ENCODE measurements around the gene AAK1.

AAK1 gene

DNA sequence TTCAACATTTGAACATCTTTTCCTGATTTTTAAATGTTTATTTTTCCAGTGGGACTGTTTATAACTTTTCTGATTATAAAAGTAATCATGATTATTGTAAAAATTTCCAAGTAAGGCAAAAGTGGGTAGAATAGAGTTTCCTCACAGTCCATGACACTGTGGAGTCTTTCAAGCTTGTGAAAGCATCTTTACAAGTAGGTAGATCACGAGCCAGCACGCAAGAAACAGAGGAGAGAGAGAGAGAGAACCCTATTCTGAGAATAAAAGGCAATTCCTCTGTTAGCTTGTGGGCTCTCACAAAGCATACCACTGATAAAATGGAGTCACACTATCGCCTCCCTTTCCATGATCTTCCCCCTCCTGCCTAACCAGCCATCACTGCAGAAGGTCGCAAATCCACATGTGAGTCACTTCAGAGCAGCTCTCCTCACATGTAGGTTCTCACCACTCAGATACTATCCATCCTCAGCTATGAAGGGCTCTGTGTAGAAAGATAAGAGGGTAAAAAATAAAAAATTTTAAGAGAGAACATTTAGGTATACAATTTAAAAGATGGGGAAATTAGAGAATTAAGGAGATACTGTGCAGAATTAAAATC, 40.3 kb downstream of the AAK1 start:
- DNase-seq (ENCODE audit: low read depth in 2 of 2, low spot score in 1 of 2), result no peak

DNA sequence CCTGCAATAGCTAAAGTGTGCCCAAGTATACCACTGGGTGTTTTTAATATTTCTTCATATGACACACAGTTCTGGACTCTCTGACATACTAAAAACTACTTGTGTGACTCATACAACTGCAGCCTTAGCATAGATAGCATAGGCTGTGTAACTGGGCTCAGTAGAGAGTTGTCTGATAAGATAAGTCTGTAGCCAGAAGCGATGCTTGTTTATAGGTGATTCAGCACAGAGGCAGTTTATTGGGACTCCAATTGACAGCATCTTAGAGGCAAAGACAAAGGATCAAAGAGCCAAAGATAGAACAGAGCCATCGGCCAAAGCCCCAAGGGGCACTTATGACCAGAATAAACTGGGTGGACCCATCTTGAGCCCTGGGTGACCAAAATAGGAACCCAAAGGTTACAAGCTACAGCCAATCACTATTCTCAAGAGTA, 42.3 kb downstream of the AAK1 start:
- DNase-seq (ENCODE audit: low read depth in 2 of 2, low spot score in 1 of 2), result no peak

DNA sequence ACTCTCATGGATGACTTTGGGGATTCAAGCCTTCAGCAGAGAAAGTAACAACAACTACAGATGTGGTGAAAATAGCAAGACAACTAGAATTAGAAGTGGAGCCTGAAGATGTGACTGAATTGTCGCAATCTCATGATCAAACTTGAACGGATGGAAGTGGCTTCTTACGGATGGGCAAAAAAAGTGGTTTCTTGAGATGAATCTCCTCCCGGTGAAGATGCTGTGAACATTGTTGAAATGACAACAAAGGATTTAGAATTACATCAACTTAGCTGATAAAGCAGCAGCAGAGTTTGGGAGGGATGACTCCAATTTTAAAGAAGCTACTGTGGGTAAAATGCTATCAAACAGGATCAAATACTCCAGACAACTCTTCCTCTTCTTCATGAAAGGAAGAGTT, 43.1 kb downstream of the AAK1 start:
- DNase-seq (ENCODE audit: low read depth in 2 of 2, low spot score in 1 of 2), result no peak

DNA sequence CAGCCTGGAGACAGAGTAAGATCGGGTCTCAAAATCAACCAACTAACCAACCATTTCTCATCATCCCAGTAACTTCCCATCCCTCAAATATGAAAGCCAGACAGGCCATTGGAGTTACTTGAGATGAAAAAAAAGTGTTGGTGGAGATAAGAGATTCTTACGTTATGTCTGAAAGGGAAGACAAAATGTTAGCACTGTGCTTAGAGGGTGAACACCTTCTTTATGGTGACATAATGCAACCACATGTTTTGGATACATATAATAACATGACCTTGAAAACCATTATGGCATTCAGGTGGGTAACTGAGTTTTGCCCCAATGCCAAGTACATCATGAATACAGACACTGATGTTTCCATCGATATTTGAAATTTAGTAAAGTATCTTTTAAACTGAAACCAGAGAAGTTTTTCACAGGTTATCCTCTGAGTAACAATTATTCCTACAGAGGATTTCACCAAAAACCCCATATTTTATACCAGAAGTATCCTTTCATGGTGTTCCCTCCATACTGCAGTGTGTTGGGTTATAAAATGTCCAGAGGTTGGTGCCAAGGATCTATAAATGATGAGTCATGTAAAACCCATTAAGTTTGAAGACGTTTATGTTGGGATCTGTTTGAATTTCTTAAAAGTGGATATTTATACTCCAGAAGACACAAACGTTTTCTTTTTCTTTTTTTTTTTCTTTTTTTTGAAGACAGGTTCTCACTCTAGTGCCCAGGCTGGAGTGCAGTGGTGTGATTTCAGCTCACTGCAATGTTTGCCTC, 45.5 kb downstream of the AAK1 start:
- no peak for DNase-seq (ENCODE audit: low read depth in 2 of 2, low spot score in 1 of 2)

DNA sequence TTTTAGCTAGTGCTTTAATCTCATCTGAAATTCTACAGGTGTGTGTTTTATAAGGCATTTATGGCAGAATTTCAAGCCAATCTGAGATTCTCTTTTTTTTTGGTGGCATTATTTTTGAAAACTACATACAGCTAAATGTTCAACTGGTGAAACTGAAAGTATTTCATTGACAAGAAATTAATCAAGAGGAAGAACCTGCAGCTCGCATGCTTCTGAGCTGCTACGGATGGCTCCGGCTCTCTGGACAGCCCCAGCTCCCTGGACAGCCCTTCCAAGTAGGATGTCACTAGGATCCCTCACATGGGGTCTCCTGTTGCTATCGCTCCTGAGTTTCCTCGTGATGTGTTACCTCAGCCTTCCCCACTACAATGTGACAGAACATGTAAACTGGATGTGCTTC, 46.4 kb downstream of the AAK1 start:
- no peak for DNase-seq (ENCODE audit: low read depth in 2 of 2, low spot score in 1 of 2)

DNA sequence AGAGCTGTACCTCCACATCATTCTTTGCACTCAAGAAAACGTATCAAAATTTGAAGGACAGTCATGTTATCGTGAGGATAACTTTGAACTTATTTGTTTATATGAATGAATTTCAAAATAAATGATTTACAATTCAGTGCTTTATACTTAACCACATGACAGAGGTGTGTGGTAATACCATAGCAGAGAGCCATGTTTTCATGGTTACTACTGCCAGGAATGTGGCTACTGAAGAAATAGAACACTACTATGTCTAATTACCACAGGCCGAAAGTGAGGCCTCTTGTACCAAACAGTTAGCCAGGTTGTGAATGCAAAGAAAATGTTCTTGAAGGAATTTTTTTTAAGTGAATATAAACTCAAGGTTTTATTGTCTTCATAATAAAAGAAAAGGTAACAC, 49.2 kb downstream of the AAK1 start:
- no peak for DNase-seq (ENCODE audit: low read depth in 2 of 2, low spot score in 1 of 2)

DNA sequence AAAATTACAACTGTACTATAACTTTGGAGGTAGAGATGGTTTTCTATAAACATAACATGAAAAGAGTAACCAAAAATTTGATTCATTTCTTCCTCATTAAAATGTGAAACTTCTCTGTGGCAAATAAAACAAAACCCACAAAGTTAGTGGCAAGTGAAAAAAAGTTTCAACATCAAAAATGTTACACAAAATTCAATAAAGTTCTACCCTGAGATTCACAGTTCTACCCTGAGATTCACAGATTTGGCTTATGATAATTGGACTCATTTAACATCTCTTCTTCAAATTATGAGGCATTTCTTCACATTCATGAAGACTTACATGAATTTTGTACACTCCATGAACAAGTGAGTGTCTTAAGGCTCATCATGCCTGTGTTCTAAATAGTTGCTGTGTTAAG, 51.0 kb downstream of the AAK1 start:
- no peak for DNase-seq (ENCODE audit: low read depth in 2 of 2, low spot score in 1 of 2)

DNA sequence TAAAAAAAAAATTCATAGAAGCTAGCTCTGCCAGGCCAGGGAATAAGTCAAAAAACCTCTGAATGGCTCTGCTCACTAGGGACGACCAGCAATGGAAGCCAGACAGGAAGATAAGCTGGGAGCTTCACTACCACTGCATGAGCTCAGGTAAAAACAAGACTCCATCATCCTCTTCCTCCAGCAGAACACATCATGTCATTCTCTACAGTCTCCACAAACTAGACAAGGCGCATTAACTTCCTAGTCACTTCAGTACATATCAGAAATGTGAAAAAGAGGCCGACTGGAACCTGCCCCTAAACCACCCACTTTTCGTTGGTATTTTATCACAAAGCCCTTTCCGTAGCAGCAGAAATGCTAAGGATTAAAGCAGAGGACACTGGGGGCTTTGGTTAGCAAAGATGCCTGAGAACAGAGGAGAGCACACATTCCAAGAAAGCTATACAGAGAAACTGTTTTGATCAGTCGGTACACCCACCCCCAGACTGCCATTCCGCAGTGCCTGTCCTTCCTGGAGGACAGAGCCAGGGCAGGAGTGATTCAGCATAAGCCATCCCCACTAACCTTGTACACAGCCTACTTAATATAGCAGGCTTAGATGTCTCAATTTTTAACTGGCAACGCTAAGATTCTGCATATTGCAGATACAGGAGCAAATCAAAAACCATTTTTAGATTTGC, 53.4 kb downstream of the AAK1 start:
- DNase-seq (ENCODE audit: low read depth in 2 of 2, low spot score in 1 of 2), result no peak

DNA sequence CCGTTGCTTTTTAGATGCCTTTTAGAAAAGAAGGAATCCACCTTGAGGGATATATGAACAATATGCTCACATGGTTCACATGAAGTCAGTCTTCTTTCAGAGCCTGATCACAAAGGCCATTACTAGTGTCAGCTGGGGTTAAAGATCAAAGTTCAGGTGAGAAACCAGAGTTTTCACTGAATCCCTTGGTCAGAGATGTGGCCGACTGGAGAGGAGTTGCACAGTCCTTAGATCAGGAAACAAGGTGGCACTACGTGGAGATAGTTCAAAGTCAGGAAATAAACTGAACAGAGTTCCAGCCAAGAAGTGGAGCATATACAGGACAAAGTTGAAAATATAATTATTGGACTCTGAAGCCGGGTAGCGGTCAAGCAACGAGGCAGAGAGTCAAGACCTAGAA, 54.6 kb downstream of the AAK1 start:
- DNase-seq (ENCODE audit: low read depth in 2 of 2, low spot score in 1 of 2), result no peak

DNA sequence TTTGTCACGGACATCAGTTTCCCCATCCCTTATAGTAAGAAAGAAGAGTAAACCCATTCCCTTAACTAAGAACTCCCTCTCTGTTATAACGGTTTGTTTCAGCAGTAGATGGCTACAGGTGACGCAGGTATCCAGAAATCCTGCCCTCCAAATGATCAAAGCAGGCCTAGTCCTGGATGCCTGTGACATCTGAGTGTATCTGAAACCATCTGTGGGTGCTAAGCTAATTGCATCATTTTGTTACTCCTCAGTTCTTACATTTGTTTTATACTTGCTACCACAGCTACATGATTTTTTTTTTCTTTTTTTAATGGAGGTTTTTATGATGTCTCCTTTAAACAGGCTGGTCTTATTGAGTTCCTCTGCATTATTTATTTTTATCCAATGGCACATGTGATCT, 55.1 kb downstream of the AAK1 start:
- no peak for DNase-seq (ENCODE audit: low read depth in 2 of 2, low spot score in 1 of 2)

DNA sequence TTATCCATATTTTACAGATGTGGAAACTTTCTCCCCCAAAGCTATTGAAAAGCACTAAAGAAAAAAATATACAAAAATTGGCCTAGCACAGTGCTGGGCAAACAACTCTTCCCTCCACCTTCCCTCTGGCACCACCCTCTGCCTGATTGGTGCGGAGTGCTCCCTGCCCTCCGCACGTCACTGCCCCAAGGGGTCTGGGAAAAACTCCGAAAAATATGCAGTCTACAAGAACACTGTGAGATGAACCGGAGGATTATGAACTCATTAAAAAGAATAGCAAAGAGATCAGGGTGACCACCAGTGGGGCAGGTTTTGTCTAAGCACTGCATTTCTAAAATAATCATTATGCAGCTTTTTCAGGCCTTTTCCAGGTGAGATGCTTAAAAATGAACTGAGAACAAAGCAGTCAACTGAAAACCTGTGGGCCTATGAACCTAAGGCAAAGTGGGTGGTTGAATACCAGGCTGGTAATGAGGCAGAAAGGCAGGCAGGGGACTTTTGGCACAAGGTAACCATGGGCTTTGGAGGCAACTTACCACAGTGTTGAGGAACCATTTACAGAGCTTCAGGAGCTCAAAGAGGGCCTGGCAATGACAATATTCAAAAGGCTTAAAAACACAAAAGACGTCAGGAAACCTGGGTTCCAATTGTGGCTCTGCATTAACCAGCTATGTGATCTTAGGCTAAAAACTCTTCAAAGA, 57.5 kb downstream of the AAK1 start:
- DNase-seq (ENCODE audit: low read depth in 2 of 2, low spot score in 1 of 2), result no peak

DNA sequence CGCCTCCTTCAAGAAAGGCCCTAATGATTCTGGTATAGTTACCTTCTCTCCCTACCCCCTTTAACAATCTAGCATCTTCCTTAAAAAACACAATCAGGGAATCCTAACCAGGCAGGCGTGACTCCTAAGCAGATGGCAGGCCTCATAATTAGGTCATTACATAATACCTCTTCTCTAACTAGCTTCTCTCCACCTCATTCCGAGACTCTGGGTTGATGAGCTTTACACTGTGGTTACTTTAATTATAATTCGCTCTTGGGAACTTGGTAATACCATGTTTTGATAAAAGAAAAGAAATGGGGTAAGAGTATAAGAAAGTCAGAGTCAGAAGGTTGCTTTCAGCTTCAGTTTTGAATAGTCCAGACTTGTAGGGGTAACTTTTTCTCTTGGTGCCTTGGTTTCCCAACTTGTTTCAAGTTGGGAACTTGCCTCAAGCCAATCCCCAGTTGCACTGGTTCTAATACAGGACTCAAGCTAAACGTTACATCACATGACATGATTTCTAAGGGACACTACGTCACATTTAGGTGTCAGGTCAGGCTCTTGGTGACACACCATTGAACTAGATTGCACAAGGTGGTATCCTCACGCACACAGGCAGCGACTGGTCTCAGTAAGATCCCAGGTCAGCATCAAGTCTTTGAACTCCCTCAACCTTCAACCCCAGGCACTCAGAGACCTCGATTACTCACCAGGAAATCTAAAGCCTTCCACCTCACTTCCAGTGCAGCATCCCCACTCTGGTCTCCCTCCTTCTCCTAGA, 59.2 kb downstream of the AAK1 start:
- DNase-seq (ENCODE audit: low read depth in 2 of 2, low spot score in 1 of 2), result no peak

DNA sequence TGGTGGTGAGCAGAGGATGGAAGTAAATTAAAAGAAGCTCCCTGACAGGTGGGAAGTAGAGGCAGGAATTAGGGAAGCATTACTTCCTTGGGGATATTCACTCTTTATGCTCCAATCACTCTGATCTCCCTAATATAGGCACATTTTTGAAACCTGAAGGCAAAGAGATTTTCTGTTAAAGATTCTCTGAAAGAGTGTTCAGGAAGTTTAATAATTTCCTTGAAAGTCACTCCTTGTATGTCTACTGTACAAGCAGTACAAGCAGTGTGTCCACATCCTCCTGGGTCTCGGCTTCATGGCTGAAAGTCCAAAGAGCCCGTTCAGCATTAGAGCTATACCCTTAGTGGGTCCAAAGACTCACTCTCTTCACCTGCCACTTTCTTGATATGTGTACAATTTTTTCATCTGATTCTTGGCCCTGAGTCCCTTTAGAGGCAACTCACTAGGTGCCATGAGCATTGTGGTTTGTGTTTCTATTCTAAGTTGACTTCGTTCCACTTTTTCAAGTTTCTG, 60.2 kb downstream of the AAK1 start:
- no peak for DNase-seq (ENCODE audit: low read depth in 2 of 2, low spot score in 1 of 2)

DNA sequence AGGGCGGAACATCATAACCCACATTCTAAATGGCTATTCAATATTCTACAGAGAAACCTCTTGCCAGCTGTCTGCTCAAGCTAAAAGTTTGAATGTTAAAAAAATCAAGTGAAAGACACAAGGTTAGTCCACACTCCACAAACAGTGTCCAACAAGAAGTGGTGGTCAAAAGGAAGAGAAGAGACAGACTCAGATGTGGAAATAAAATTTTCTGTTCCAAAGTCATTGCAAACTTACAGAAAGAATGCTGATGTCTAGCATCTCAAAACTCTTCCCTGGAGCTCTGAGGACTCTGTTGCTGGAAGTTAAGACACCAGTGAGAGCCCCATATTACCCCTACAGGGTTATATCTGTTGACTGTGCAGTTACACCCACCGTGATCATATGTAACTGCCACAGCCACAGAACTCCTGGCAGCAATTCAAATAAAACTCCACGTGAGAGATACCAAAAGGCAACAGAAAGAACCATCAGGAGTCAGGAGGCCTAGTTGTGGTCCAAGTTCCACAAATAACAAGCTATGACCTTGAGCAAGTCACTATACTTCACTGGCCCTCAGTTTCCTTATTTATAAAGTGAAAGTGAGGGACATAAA, 60.9 kb downstream of the AAK1 start:
- DNase-seq (ENCODE audit: low read depth in 2 of 2, low spot score in 1 of 2), result no peak

DNA sequence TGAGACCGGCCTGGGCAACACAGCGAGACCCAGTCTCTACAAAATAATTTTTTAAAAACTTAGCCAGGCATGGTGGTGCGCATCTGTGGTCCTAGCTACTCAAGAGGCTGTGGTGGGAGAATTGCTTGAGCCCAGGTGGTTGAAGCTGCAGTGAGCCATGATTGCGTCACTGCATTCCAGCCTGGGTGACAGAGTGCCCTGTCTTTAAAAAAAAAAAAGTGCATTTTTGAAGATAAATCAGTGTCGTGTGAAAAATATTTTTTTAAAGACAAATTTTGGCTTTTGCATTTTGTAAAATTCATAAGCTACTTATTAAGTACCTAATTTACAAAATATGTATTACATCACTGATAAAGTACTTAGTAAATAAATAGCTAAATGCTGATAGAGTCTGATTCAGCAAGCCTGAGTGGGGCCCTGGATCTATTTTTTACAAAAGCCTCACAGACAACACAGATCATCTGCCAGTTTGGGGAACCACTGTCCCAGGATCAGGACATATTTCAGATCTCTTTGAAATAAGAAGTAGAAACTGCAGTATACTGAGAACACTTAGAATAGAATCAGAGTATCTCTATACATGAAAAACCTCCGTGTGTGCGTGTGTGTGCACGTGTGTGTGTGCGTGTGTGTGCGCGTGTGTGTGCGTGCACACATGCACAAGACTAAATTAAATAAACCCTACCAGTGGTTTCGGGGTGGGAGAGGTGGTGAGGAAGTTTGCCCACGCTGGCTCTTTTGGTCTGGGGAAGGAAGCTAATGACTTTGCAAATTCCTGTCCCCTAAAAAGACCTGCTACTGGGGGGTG, 61.6 kb downstream of the AAK1 start:
- no peak for DNase-seq (ENCODE audit: low read depth in 2 of 2, low spot score in 1 of 2)

DNA sequence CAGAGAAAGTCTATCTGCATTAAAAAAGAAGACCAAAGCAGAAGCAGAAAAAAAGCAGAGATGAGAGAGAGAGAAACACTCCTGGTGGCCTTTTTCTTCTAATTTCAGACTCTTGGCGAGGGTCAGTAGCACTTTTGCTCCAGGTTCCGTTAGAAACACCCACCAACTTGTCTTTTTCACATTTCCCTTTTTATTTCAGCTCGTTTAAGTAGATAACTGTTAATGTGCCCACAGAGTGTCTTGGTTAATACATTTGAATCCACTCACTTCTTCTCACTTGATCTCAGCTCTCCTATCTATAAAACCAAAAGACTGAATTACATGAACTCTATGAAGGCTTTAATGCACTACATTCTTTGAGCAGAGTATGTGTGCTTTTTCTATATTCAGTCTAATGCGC, 63.1 kb downstream of the AAK1 start:
- no peak for DNase-seq (ENCODE audit: low read depth in 2 of 2, low spot score in 1 of 2)

DNA sequence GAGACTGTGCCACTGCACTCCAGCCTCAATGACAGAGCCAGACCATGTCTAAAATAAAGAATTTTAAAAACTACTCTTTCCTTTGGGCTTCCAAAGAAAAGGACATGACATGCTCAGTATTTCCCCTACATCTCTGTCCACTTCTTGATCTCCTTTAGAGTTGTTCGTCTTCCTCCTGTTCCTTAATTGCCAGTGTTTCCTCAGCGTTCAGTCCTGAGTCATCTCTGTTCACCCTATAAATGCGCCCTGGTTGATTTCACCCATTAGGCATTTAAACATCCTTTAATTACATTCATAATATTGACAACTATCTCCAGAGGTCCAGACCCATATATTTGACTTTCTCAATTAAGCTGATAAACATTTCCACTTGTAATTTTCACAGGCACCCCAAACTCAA, 64.0 kb downstream of the AAK1 start:
- no peak for DNase-seq (ENCODE audit: low read depth in 2 of 2, low spot score in 1 of 2)

DNA sequence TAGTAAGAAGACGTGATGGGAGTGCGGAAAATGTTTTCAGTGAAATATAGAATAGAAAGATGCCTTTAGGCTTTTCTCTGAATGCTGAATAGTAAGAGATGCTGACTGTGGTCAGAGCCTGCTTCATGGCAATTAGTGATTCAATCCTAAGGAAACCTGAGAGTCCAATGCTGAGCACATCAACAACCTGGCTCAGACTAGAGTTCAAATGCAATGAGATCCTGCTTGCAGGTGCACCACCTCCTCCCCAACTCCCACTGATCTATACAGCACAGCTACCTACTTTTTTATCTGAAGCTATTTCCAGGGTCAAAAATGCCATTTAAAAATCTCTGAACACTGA, 65.4 kb downstream of the AAK1 start:
- no peak for DNase-seq (ENCODE audit: low read depth in 2 of 2, low spot score in 1 of 2)

DNA sequence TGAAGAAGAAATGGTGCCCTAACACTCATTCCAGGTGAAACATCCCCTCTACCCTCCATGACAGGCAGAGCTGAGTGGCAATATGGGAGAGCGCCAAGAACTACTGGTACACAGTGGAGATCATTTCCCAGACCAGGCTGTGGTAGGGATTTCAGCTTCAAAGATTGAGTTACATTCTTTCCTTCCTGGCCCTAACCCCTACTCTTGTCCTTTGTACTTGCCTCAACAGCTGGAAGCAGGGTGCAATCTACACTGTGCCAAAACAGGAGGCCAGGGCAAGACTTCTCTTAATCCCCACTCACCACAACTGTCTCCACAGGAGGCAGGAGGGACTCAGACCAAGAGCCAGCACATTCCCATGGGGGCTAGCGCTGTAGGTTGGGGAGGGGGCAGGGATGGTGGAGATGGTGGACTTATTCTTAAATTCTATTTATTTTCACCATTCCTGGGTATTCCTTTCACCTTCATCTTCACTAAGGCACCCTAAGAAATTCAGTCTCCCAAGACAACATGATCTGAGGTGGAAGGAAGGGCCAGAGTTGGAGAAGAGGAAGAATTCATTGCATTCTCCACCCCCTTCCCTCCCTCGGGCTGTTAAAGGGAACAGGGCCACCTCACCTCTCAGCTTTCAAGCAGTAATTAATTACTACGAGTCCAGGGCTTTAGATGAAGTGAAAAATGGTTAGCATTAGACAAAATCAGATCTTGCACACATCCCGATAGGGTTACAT, 65.9 kb downstream of the AAK1 start:
- DNase-seq (ENCODE audit: low read depth in 2 of 2, low spot score in 1 of 2), result no peak

Measured in stimulated activated CD8-positive, alpha-beta memory T cell treated with anti-CD3 and anti-CD28 coated beads, Interleukin-4, amount 100 ng/mL, for 4 hours (primary cell).